Activated naive CD8-positive, alpha-beta T cell treated with anti-CD3 and anti-CD28 coated beads, Interleukin-2, amount 10 ng/mL, durations not matched to agents 7 days and 5 days (primary cell): Measurements from ENCODE around the gene SEMA4B. TPM values are rescaled to one million over a fixed set of nuclear protein-coding genes. Genes with fewer than 3 reads are reported as not detected.
"Not testable (repeated sequence)": the region's sequence is repeated elsewhere in the genome, so short reads cannot be mapped to it uniquely, and the experiment has no call there.

Source experiments
- ATAC-seq: fragments of 150-1000 bp; cut with Tn5 transposase; one replicate; pipeline ENCODE4 v1.10.0; 2021; ENCODE audit warnings: low read depth, moderate library complexity
- POLR2A ChIA-PET: fragments of 350-600 bp; sonication (Branson Sonifier 250); formaldehyde crosslinking; loops from one replicate; lab custom pipeline; 2021; ENCODE audit warnings: antibody characterized with exemption; lab: Charles Lee
- DNase-seq: peaks from one replicate; pipeline ENCODE4 v3.0.0; 2021
- H3K27ac Mint-ChIP-seq: one replicate; pipeline ENCODE4 v1.8.0; 2022; ENCODE audit warnings: mild to moderate bottlenecking, mixed read lengths
- H3K27me3 Mint-ChIP-seq: one replicate; pipeline ENCODE4 v1.8.0; 2022; ENCODE audit warnings: mild to moderate bottlenecking, moderate library complexity, mixed read lengths
- H3K36me3 Mint-ChIP-seq: one replicate; pipeline ENCODE4 v1.8.0; 2021; ENCODE audit warnings: mild to moderate bottlenecking, mixed read lengths
- H3K4me1 Mint-ChIP-seq: one replicate; pipeline ENCODE4 v1.8.0; 2021; ENCODE audit warnings: mixed read lengths
- H3K4me3 Mint-ChIP-seq: one replicate; pipeline ENCODE4 v1.8.0; 2022; ENCODE audit warnings: mild to moderate bottlenecking, moderate library complexity, mixed read lengths
- H3K9me3 Mint-ChIP-seq: one replicate; pipeline ENCODE4 v1.8.0; 2021; ENCODE audit warnings: mixed read lengths
- total RNA-seq, 2 experiments: library from RNA; stranded (reverse); gene quantifications; one replicate each; pipeline ENCODE4 v1.2.3, GENCODE V29; 2021

Gene SEMA4B, protein sequence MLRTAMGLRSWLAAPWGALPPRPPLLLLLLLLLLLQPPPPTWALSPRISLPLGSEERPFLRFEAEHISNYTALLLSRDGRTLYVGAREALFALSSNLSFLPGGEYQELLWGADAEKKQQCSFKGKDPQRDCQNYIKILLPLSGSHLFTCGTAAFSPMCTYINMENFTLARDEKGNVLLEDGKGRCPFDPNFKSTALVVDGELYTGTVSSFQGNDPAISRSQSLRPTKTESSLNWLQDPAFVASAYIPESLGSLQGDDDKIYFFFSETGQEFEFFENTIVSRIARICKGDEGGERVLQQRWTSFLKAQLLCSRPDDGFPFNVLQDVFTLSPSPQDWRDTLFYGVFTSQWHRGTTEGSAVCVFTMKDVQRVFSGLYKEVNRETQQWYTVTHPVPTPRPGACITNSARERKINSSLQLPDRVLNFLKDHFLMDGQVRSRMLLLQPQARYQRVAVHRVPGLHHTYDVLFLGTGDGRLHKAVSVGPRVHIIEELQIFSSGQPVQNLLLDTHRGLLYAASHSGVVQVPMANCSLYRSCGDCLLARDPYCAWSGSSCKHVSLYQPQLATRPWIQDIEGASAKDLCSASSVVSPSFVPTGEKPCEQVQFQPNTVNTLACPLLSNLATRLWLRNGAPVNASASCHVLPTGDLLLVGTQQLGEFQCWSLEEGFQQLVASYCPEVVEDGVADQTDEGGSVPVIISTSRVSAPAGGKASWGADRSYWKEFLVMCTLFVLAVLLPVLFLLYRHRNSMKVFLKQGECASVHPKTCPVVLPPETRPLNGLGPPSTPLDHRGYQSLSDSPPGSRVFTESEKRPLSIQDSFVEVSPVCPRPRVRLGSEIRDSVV
- total RNA-seq, result 10 to 100 TPM; 14.1 to 15.4 TPM

- Mint-ChIP-seq H3K36me3 (no peaks in the 10 kb centered on the region), H3K4me3 (peak within 1 kb of the TSS; percentile 83)
- peak; percentile 92 for ATAC-seq
Measured at GRCh38 chr15:90201130-90201943, at the start of gene SEMA4B. Gene SEMA4B, plus strand, starts transcription at chr15:90201330. Its CDS starts 249 bp downstream, at chr15:90201579.

GRCh38 chr15:90151989-90152645 lies 49.0 kb upstream of the SEMA4B start:
- POLR2A ChIA-PET, result interaction anchor here (0.5 to 0.7 kb wide), 2 partner anchors 50 to 85 kb away, joined by 3 to 5 read pairs; no protein-coding TSS in a partner anchor

More at GRCh38 chr15:90201130-90201943, at the start of gene SEMA4B:
- POLR2A ChIA-PET, result interaction anchor here (0.8 to 4.4 kb wide), 12 partner anchors 9 to 104 kb away, joined by 3 to 40 read pairs (median 5); partner anchors contain the start of genes CIB1, GDPGP1, IDH2 and TTLL13
- H3K27me3 Mint-ChIP-seq, result peaks cover 9% of the 10 kb centered on the region
- no peaks in the 10 kb centered on the region for H3K9me3 Mint-ChIP-seq
- H3K4me1 Mint-ChIP-seq, result peaks cover 20% of the 10 kb centered on the region
- DNase-seq, result peak; percentile 87
- peak within 1 kb of the TSS; percentile 84 for H3K27ac Mint-ChIP-seq

DNA sequence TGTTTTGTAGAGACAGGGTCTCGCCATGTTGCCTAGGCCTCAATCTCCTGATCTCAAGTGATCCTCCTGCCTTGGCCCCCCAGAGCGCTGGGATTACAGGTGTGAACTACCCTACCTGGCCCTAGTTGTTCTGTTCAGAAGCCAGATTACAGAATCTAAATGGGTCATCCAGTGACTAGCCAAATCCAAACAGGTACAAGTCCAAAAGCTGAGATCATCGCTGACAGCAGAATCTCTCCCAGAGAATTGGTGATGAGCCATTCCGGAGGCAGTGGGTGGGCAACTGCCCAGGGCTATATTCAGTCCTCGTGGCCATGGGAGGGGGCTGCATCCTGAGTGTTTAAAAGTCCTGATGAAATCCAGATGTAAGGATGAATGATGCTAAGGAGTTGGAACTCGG lies 47.5 kb upstream of the SEMA4B start:
- ATAC-seq (no peak), DNase-seq (no peak)
- no peak overlapping the region for H3K27ac Mint-ChIP-seq
- no peaks in the 10 kb centered on the region for H3K9me3 Mint-ChIP-seq
- H3K4me3 Mint-ChIP-seq, result no peak overlapping the region
- H3K36me3 Mint-ChIP-seq, result no peaks in the 10 kb centered on the region
- H3K4me1 Mint-ChIP-seq, result peaks cover 19% of the 10 kb centered on the region
- POLR2A ChIA-PET, result no interaction called here
- no peaks in the 10 kb centered on the region for H3K27me3 Mint-ChIP-seq

More at GRCh38 chr15:90151989-90152645, 49.0 kb upstream of the SEMA4B start:
- no peak for DNase-seq
- Mint-ChIP-seq H3K9me3 (no peaks in the 10 kb centered on the region), H3K4me3 (no peak overlapping the region), H3K4me1 (peaks cover 10% of the 10 kb centered on the region), H3K36me3 (no peaks in the 10 kb centered on the region), H3K27me3 (peaks cover 2% of the 10 kb centered on the region), H3K27ac (no peak overlapping the region)
- no peak for ATAC-seq

DNA sequence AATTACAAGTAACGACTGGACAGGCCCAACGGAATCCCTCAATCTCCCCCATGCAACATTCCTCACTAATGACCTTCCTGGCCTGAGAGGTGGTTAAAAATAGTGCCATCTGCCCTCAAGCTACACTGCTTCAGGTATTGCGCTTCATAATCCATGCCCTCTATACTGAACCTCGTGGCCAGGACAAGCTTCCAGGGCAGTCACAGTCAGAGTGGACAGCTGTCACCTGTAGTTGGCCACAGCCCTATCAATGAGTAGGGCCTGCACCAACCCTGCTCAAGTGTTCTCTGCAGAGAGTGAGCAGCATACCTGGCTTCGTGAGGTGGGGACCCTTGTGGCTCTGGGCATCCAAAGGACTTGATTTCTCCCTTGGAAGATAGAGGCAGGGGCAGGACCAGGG lies 46.9 kb upstream of the SEMA4B start:
- ATAC-seq, result no peak
- H3K27me3 Mint-ChIP-seq, result peaks cover 3% of the 10 kb centered on the region
- peaks cover 15% of the 10 kb centered on the region for H3K4me1 Mint-ChIP-seq
- H3K36me3 Mint-ChIP-seq, result no peaks in the 10 kb centered on the region
- no peak overlapping the region for H3K27ac Mint-ChIP-seq
- H3K4me3 Mint-ChIP-seq, result no peak overlapping the region
- POLR2A ChIA-PET, result no interaction called here
- no peak for DNase-seq
- no peaks in the 10 kb centered on the region for H3K9me3 Mint-ChIP-seq

- POLR2A ChIA-PET, result interaction anchor here (0.6 kb wide), 1 partner anchor 86 kb away, joined by 4 read pairs; no protein-coding TSS in a partner anchor
- Mint-ChIP-seq H3K27ac (no peak overlapping the region), H3K27me3 (peaks cover 3% of the 10 kb centered on the region), H3K36me3 (no peaks in the 10 kb centered on the region), H3K4me3 (no peak overlapping the region), H3K9me3 (no peaks in the 10 kb centered on the region), H3K4me1 (peaks cover 15% of the 10 kb centered on the region)
- no peak for ATAC-seq
- no peak for DNase-seq
Measured at GRCh38 chr15:90154861-90155626, 46.1 kb upstream of the SEMA4B start.

DNA sequence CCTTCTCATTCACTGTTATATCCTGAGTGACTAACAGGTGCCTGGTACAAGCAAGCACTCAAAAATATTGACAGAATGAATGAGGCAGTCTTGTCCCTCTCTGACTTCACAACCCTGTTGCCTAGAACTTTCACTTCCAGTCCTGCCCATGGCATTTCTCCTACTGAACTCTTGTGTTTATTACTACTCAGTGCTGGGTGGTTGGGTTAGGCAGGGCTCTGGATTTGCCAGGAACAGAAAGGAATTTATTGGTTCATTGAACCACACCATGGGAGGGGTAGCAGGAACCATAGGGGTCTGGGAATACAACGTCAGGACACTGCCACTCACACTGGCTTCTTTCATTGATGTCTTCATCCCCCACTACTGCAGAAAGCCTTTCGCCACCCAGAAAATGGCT lies 41.9 kb upstream of the SEMA4B start:
- no peak overlapping the region for H3K4me3 Mint-ChIP-seq
- no peak overlapping the region for H3K27ac Mint-ChIP-seq
- peaks cover 11% of the 10 kb centered on the region for H3K4me1 Mint-ChIP-seq
- no peak for ATAC-seq
- DNase-seq, result no peak
- no peaks in the 10 kb centered on the region for H3K9me3 Mint-ChIP-seq
- POLR2A ChIA-PET, result interaction anchor here (0.6 kb wide), 1 partner anchor 946 kb away, joined by 3 read pairs; no protein-coding TSS in a partner anchor
- H3K27me3 Mint-ChIP-seq, result peaks cover 7% of the 10 kb centered on the region
- H3K36me3 Mint-ChIP-seq, result no peaks in the 10 kb centered on the region

DNA sequence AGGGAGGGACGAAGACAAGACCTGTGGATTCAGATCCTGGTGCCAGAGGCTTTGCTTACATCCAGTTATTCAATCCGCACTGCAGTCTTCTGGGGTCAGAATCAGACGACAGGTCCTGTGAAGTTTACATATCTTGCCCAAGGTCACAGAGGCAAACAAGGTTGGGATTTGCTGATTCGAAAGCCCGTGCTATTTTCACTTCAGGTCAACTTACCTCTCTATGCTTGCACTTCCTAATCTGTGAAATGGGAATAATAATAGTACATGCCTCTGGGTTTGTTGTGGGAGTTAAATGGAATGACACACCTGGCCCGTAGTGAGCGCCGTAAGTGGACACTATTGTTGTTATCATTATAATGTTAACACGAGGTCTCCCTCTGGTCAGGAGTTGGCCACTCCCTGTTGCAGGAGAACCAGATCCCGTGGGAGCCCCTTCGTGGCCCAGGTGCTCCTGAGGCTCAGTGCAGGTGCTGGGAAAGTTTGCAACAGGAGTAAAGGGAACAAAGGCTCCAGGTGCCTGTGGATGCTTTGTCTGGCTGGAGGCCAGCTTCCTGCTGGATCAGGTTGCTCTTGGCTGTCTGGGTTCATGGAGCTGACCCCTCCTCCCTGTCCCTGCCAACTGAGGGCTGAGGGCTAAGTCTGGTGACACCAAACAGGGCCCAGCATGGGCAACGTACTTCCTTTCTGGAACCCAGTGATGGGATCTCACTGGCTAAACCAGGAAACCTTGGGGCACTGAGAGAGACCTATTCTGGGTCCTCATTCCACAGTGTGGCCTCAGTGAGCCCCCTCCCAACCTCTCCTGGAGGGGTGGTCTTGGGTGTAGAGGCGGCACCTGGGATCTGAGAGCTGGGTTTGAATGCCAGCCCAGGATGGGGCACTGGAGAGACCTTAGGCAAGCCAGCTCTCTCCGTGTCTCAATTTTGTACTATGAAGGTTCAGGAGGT lies 40.1 kb upstream of the SEMA4B start:
- POLR2A ChIA-PET, result no interaction called here
- H3K36me3 Mint-ChIP-seq, result no peaks in the 10 kb centered on the region
- H3K27ac Mint-ChIP-seq, result no peak overlapping the region
- H3K4me1 Mint-ChIP-seq, result peaks cover 11% of the 10 kb centered on the region
- ATAC-seq, result no peak
- H3K4me3 Mint-ChIP-seq, result no peak overlapping the region
- H3K9me3 Mint-ChIP-seq, result no peaks in the 10 kb centered on the region
- H3K27me3 Mint-ChIP-seq, result peaks cover 10% of the 10 kb centered on the region
- no peak for DNase-seq

- H3K4me3 Mint-ChIP-seq, result no peak overlapping the region
- POLR2A ChIA-PET, result interaction anchor here (0.7 kb wide), 1 partner anchor 68 kb away, joined by 5 read pairs; no protein-coding TSS in a partner anchor
- ATAC-seq (no peak), DNase-seq (no peak)
- no peaks in the 10 kb centered on the region for H3K36me3 Mint-ChIP-seq
- no peaks in the 10 kb centered on the region for H3K9me3 Mint-ChIP-seq
- peaks cover 10% of the 10 kb centered on the region for H3K27me3 Mint-ChIP-seq
- H3K27ac Mint-ChIP-seq, result no peak overlapping the region
- H3K4me1 Mint-ChIP-seq, result peaks cover 11% of the 10 kb centered on the region
Measured at GRCh38 chr15:90161950-90162361, 39.2 kb upstream of the SEMA4B start.

DNA sequence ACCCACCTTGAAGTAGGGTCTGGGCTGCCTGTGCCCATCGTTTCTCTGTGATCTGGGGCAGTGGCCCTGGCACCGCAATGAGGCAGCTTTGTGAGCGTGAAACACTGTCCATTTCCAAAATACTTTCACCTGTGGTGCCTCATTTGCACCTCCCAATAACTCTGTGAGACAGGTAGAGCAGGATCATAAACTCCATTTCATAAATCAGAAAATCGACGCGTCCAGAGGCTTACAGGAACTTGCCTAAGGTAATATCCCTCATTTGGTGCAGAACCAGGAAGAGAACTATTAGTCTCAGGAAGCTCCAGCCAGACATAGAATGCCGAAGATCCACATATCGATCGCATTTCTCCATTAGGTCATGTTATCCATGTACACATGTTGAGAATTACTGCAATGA lies 38.2 kb upstream of the SEMA4B start:
- Mint-ChIP-seq H3K36me3 (no peaks in the 10 kb centered on the region), H3K27me3 (peaks cover 10% of the 10 kb centered on the region), H3K9me3 (no peaks in the 10 kb centered on the region), H3K4me3 (no peak overlapping the region), H3K27ac (no peak overlapping the region), H3K4me1 (peaks cover 9% of the 10 kb centered on the region)
- ATAC-seq (no peak), DNase-seq (no peak)
- POLR2A ChIA-PET, result interaction anchor here (0.7 kb wide), 1 partner anchor 91 kb away, joined by 6 read pairs; no protein-coding TSS in a partner anchor

DNA sequence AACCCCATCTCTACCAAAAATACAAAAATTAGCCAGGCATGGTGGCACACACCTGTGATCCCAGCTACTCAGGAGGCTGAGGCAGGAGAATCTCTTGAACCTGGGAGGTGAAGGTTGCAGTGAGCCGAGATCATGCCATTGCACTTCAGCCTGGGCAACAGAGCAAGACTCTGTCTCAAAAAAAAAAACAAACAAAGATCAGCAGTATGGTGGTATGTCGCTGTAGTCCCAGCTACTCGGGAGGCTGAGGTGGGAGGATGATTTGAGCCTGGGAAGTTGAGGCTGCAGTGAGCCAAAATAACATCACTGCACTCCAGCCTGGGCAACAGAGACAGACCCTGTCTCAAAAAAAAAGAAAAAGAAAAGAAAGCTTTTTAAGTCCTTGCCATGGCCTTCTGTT lies 36.9 kb upstream of the SEMA4B start:
- H3K27me3 Mint-ChIP-seq, H3K4me3 Mint-ChIP-seq, DNase-seq, H3K9me3 Mint-ChIP-seq, H3K36me3 Mint-ChIP-seq, ATAC-seq, POLR2A ChIA-PET, H3K4me1 Mint-ChIP-seq, H3K27ac Mint-ChIP-seq: not testable (repeated sequence)

GRCh38 chr15:90165157-90165556 lies 36.0 kb upstream of the SEMA4B start:
- no peaks in the 10 kb centered on the region for H3K36me3 Mint-ChIP-seq
- POLR2A ChIA-PET, result no interaction called here
- no peak for DNase-seq
- peaks cover 9% of the 10 kb centered on the region for H3K27me3 Mint-ChIP-seq
- no peaks in the 10 kb centered on the region for H3K9me3 Mint-ChIP-seq
- no peak for ATAC-seq
- H3K4me3 Mint-ChIP-seq, result no peak overlapping the region
- H3K27ac Mint-ChIP-seq, result no peak overlapping the region
- H3K4me1 Mint-ChIP-seq, result peaks cover 3% of the 10 kb centered on the region
